Activated CD4-positive, alpha-beta T cell treated with anti-CD3 and anti-CD28 coated beads, Interleukin-2, amount 50 U/mL, for 1 hour (primary cell): ENCODE measurements around the gene AGBL4.

Source experiments
- DNase-seq: peaks from one replicate; pipeline ENCODE4 v3.0.0-alpha.2; 2020

AGBL4 gene

GRCh38 chr1:48673332-48674105 lies 1350.2 kb downstream of the AGBL4 start:
- no peak for DNase-seq

GRCh38 chr1:48671578-48671977 lies 1352.2 kb downstream of the AGBL4 start:
- DNase-seq = no peak

- no peak for DNase-seq
Observed at GRCh38 chr1:48670234-48671020, 1353.3 kb downstream of the AGBL4 start.

- DNase-seq = no peak
Observed at GRCh38 chr1:48668339-48668738, 1355.4 kb downstream of the AGBL4 start.

- DNase-seq = no peak
Observed at GRCh38 chr1:48667782-48668181, 1356.0 kb downstream of the AGBL4 start.

- no peak for DNase-seq
Observed at GRCh38 chr1:48665708-48666407, 1357.9 kb downstream of the AGBL4 start.

GRCh38 chr1:48661726-48662463 lies 1361.9 kb downstream of the AGBL4 start:
- DNase-seq = no peak

GRCh38 chr1:48659801-48660200 lies 1364.0 kb downstream of the AGBL4 start:
- no peak for DNase-seq

- no peak for DNase-seq
Observed at GRCh38 chr1:48657413-48657812, 1366.3 kb downstream of the AGBL4 start.

- no peak for DNase-seq
Observed at GRCh38 chr1:48654606-48655210, 1369.0 kb downstream of the AGBL4 start.

GRCh38 chr1:48652334-48652733 lies 1371.4 kb downstream of the AGBL4 start:
- no peak for DNase-seq

GRCh38 chr1:48649880-48650279 lies 1373.9 kb downstream of the AGBL4 start:
- DNase-seq = no peak

GRCh38 chr1:48645883-48646282 lies 1377.9 kb downstream of the AGBL4 start:
- DNase-seq = no peak

- DNase-seq = no peak
Observed at GRCh38 chr1:48644905-48645605, 1378.7 kb downstream of the AGBL4 start.

- no peak for DNase-seq
Observed at GRCh38 chr1:48644190-48644900, 1379.4 kb downstream of the AGBL4 start.

- no peak for DNase-seq
Observed at GRCh38 chr1:48643193-48643592, 1380.6 kb downstream of the AGBL4 start.

GRCh38 chr1:48640836-48641492 lies 1382.8 kb downstream of the AGBL4 start:
- no peak for DNase-seq

- DNase-seq = no peak
Observed at GRCh38 chr1:48629867-48630266, 1393.9 kb downstream of the AGBL4 start.

GRCh38 chr1:48627486-48627885 lies 1396.3 kb downstream of the AGBL4 start:
- no peak for DNase-seq

- DNase-seq = no peak
Observed at GRCh38 chr1:48619539-48619938, 1404.2 kb downstream of the AGBL4 start.

GRCh38 chr1:48617252-48617651 lies 1406.5 kb downstream of the AGBL4 start:
- no peak for DNase-seq
